ENCODE results near the gene PAIP2B. TPM values are rescaled to one million over a fixed set of nuclear protein-coding genes. Genes with fewer than 3 reads are reported as not detected.

PAIP2B gene
- total RNA-seq, 1 experiment from 2014 or later: 5.9 TPM

DNA sequence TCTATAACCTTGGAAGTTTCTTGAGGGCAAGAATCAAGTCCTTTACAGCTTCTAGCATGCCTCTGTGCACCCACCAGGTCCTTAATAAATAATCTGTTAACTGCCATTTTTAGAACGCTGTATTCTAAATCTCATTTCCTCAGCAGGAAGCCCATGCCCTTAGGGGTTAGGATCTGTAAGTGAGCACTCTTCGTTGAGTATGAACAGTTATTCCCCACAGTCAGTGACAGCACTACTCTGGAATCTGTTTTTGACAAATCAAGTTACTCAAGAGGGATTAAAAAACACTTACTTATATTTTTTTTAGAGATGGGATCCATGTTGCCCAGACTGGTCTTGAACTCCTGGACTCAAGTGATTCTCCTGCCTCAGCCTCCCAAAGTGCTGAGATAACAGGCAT is 14.6 kb downstream of the PAIP2B start:
- Histone ChIP-seq H3K4me1 (ENCODE audit: control insufficient read depth in 1 of 2, insufficient read depth in 2 of 2, low read length in 2 of 2) (peaks cover 0 to 10% of the 10 kb centered on the region in 2 experiments; a peak in 3 of 4 replicates), H3K36me3 (ENCODE audit: control insufficient read depth in 1 of 2, insufficient read depth in 2 of 2, low read length in 2 of 2) (no peaks in the 10 kb centered on the region), H3K4me3 (replicated peaks in 1 of 2; ENCODE audit: low read depth in 1 of 2, low read length in 2 of 2) (no peak overlapping the region), H3K27me3 (ENCODE audit: insufficient read depth, low read length) (no peaks in the 10 kb centered on the region), H3K9me3 (ENCODE audit: control insufficient read depth in 1 of 2, insufficient read depth in 1 of 2, low read depth in 1 of 2, low read length in 2 of 2) (no peaks in the 10 kb centered on the region), H2AFZ (ENCODE audit: low read depth, low read length, poor library complexity, severe bottlenecking) (no peak overlapping the region), H3K9ac (ENCODE audit: low read length) (no peak overlapping the region), H4K20me1 (ENCODE audit: insufficient read depth) (no peaks in the 10 kb centered on the region), H3K9me2 (ENCODE audit: insufficient read depth) (no peaks in the 10 kb centered on the region), H3K79me2 (ENCODE audit: insufficient read depth, low read length) (no peaks in the 10 kb centered on the region), H3K27ac (ENCODE audit: low read depth, low read length) (no peak overlapping the region), H3K4me2 (ENCODE audit: low read length) (no peak overlapping the region)
- intact Hi-C loops (cut with micrococcal nuclease): no loop called here
- BruUV-seq (replicated peaks): no TSS peak
- no peak for DNase-seq (ENCODE audit: low read depth, low spot score)
- ATAC-seq: no peak
- CTCF ChIA-PET: no interaction called here
- RAD21 ChIA-PET (ENCODE audit: low non-redundant PET in 1 of 2, low total read pairs in 2 of 2, uncharacterized antibody in 2 of 2, unreplicated experiment in 2 of 2): no interaction called here
- no peak for TF ChIP-seq EGR1 (IDR thresholded peaks at IDR 0.05; ENCODE audit: low read depth)
- no peak for TF ChIP-seq YY1 (IDR thresholded peaks at IDR 0.05; ENCODE audit: extremely low read depth, insufficient replicate concordance, low read depth, low read length)
- TF ChIP-seq JUND (IDR thresholded peaks at IDR 0.05): no peak
- TF ChIP-seq ZNF274 (IDR thresholded peaks at IDR 0.05; ENCODE audit: low read depth, low read length): no peak
- TF ChIP-seq, protein P1, sequence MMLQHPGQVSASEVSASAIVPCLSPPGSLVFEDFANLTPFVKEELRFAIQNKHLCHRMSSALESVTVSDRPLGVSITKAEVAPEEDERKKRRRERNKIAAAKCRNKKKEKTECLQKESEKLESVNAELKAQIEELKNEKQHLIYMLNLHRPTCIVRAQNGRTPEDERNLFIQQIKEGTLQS (IDR thresholded peaks at IDR 0.05): no peak
- no peak for TF ChIP-seq MAX (IDR thresholded peaks at IDR 0.05)
- TF ChIP-seq, protein P2, sequence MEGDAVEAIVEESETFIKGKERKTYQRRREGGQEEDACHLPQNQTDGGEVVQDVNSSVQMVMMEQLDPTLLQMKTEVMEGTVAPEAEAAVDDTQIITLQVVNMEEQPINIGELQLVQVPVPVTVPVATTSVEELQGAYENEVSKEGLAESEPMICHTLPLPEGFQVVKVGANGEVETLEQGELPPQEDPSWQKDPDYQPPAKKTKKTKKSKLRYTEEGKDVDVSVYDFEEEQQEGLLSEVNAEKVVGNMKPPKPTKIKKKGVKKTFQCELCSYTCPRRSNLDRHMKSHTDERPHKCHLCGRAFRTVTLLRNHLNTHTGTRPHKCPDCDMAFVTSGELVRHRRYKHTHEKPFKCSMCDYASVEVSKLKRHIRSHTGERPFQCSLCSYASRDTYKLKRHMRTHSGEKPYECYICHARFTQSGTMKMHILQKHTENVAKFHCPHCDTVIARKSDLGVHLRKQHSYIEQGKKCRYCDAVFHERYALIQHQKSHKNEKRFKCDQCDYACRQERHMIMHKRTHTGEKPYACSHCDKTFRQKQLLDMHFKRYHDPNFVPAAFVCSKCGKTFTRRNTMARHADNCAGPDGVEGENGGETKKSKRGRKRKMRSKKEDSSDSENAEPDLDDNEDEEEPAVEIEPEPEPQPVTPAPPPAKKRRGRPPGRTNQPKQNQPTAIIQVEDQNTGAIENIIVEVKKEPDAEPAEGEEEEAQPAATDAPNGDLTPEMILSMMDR (IDR thresholded peaks at IDR 0.05 in 2 of 3, conservative IDR thresholded peaks at IDR 0.05 in 1 of 3; ENCODE audit: borderline replicate concordance in 1 of 3, insufficient read depth in 1 of 3, low read depth in 2 of 3, low read length in 2 of 3): no peak
- TF ChIP-seq TCF7L2 (IDR thresholded peaks at IDR 0.05; ENCODE audit: borderline replicate concordance, extremely low read depth, insufficient read depth, insufficient read length): no peak
- no peak for TF ChIP-seq CEBPB (IDR thresholded peaks at IDR 0.05; ENCODE audit: low read depth)
- no peak for TF ChIP-seq CBX3 (IDR thresholded peaks at IDR 0.05; ENCODE audit: low read depth)
- no peak for TF ChIP-seq SIN3A (IDR thresholded peaks at IDR 0.05; ENCODE audit: low read depth)
- POLR2A ChIA-PET: no interaction called here
